SU-DHL-6 (cell line): ENCODE measurements around the gene MIDN.

Experiments
- H2AFZ ChIP-seq: fragments of 200-600 bp; sonication (generic); 2 replicates; pipeline ENCODE4 v1.6.1; 2014; ENCODE audit warnings: low read depth, mild to moderate bottlenecking, moderate library complexity, mixed read lengths, antibody characterized with exemption, low read length; ENCODE audit not compliant: severe bottlenecking
- H3F3A ChIP-seq: fragments of 200-600 bp; shearing (Covaris generic); 2 replicates; pipeline ENCODE4 v1.6.0; 2016; ENCODE audit warnings: antibody characterized with exemption, mild to moderate bottlenecking; ENCODE audit not compliant: insufficient read depth
- H3K27ac ChIP-seq: fragments of 200-600 bp; sonication (generic); 2 replicates; pipeline ENCODE4 v1.5.1; 2016; ENCODE audit warnings: low read depth, mild to moderate bottlenecking, low read length, moderate library complexity, mixed read lengths
- H3K27me3 ChIP-seq: fragments of 200-600 bp; sonication (generic), shearing (Covaris generic); 2 replicates; pipeline ENCODE4 v1.6.0; 2014; ENCODE audit warnings: mild to moderate bottlenecking, low read length
- H3K36me3 ChIP-seq: fragments of 200-600 bp; sonication (generic); 2 replicates; pipeline ENCODE4 v1.6.1; 2014; ENCODE audit warnings: mild to moderate bottlenecking, low read length, mixed read lengths
- H3K4me2 ChIP-seq: fragments of 300-600, 200-600 bp; shearing (Covaris generic), sonication (generic); 2 replicates; pipeline ENCODE4 v1.6.0; 2014; ENCODE audit warnings: low read length, low read depth, mild to moderate bottlenecking; ENCODE audit not compliant: poor library complexity, severe bottlenecking
- H3K4me3 ChIP-seq: fragments of 200-600 bp; sonication (generic); 2 replicates; pipeline ENCODE4 v1.5.1; 2014; ENCODE audit warnings: antibody characterized with exemption, low read length, mild to moderate bottlenecking, mixed read lengths; ENCODE audit not compliant: insufficient read depth, poor library complexity, severe bottlenecking
- H3K79me2 ChIP-seq: fragments of 200-600 bp; sonication (generic); 2 replicates; pipeline ENCODE4 v1.6.1; 2014; ENCODE audit warnings: mild to moderate bottlenecking, low read length, moderate library complexity; ENCODE audit not compliant: insufficient read depth
- H3K9ac ChIP-seq: fragments of 200-600 bp; sonication (generic); 2 replicates; pipeline ENCODE4 v1.7.0; 2014; ENCODE audit warnings: mild to moderate bottlenecking, low read length
- H3K9me2 ChIP-seq: fragments of 200-600 bp; sonication (generic); replicated peaks from 2 replicates; pipeline ENCODE4 v1.6.1; 2014; ENCODE audit warnings: low read length; ENCODE audit not compliant: insufficient read depth
- H3K9me3 ChIP-seq: fragments of 200-600 bp; sonication (generic); 2 replicates; pipeline ENCODE4 v1.6.1; 2014; ENCODE audit warnings: low read length, mixed read lengths; ENCODE audit not compliant: insufficient read depth
- H4K20me1 ChIP-seq: fragments of 200-600 bp; sonication (generic); 2 replicates; pipeline ENCODE4 v1.6.1; 2014; ENCODE audit warnings: low read depth, mild to moderate bottlenecking, antibody characterized with exemption, low read length, moderate library complexity, mixed read lengths
- EZH2phosphoT487 ChIP-seq: fragments of 200-600 bp; sonication (generic), shearing (Covaris generic); conservative IDR thresholded peaks from 2 replicates; pipeline ENCODE4 v1.6.1; 2018; ENCODE audit warnings: mild to moderate bottlenecking, antibody characterized with exemption, low read length, moderate library complexity, mixed read lengths
- TF ChIP-seq, protein P1 (sequence below): fragments of 200-600 bp; sonication (generic); IDR thresholded peaks from one replicate; pipeline ENCODE4 v1.5.1; 2017; ENCODE audit warnings: antibody characterized with exemption, mild to moderate bottlenecking, low read length, moderate library complexity; ENCODE audit not compliant: insufficient read depth, poor library complexity, severe bottlenecking

The MIDN gene

DNA sequence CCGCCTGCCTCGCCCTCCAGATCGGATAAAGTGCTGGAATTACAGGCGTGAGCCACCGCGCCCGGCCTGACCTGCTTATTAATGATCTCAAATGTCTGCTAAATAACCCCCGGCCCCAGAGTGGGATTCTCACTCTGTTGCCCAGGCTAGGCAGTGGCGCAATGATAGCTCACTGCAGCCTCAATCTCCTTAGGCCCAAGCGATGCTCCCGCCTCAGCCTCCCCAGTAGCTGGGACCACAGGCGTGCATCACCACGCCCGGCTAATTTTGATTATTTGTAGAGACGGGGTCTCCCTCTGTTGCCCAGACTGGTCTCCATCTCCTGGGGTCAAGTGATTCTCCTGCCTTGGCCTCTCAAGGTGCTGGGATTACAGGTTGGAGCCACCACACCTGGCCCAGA lies 7.5 kb upstream of the MIDN start:
- no peaks in the 10 kb centered on the region for H3K9me3 ChIP-seq
- TF ChIP-seq, protein P1, sequence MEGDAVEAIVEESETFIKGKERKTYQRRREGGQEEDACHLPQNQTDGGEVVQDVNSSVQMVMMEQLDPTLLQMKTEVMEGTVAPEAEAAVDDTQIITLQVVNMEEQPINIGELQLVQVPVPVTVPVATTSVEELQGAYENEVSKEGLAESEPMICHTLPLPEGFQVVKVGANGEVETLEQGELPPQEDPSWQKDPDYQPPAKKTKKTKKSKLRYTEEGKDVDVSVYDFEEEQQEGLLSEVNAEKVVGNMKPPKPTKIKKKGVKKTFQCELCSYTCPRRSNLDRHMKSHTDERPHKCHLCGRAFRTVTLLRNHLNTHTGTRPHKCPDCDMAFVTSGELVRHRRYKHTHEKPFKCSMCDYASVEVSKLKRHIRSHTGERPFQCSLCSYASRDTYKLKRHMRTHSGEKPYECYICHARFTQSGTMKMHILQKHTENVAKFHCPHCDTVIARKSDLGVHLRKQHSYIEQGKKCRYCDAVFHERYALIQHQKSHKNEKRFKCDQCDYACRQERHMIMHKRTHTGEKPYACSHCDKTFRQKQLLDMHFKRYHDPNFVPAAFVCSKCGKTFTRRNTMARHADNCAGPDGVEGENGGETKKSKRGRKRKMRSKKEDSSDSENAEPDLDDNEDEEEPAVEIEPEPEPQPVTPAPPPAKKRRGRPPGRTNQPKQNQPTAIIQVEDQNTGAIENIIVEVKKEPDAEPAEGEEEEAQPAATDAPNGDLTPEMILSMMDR: no peak
- no peak for TF ChIP-seq EZH2phosphoT487
- H3K9me2 ChIP-seq: no peaks in the 10 kb centered on the region
- H3F3A ChIP-seq: peaks cover 32% of the 10 kb centered on the region
- H4K20me1 ChIP-seq: no peaks in the 10 kb centered on the region
- H3K4me2 ChIP-seq: peak overlapping the region; percentile 59
- peak overlapping the region; percentile 99 for H3K9ac ChIP-seq
- H3K27ac ChIP-seq: peak overlapping the region; percentile 69
- peaks cover 11% of the 10 kb centered on the region; the same call in 1 of the 2 replicates for H3K79me2 ChIP-seq
- peak overlapping the region; percentile 25 for H3K4me3 ChIP-seq
- no peaks in the 10 kb centered on the region for H3K36me3 ChIP-seq
- H3K27me3 ChIP-seq: no peaks in the 10 kb centered on the region
- peak overlapping the region; percentile 42 for H2AFZ ChIP-seq

DNA sequence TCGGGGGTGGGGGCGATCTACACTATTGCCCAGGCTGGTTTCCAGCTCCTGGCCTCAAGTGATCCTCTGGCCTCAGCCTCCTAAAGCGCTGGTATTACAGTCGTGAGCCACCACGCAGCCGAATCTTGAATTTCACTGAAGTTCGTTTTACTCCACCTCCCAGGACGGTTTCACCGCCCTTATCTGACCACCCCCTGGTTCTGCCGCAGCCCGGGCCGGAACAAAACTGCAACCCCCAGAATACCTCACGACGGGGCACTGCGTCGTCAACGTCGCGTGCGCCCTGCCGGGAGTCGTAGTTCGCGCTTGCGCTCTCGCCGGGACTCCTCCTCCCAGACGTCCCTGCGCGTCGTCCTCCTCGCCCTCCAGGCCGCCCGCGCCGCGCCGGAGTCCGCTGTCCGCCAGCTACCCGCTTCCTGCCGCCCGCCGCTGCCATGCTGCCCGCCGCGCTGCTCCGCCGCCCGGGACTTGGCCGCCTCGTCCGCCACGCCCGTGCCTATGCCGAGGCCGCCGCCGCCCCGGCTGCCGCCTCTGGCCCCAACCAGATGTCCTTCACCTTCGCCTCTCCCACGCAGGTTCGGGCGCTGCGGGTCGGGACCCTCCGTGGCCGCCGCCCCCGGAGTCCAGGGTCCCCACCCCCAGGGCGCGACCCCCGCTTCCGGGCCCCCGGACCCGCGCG lies 6.8 kb upstream of the MIDN start, which contains the start of gene ATP5F1D:
Gene ATP5F1D (plus strand): TSS at position 335 of the 679 bp plus-strand sequence. CDS start 100 bp downstream, at position 435.
- Histone ChIP-seq H4K20me1 (no peaks in the 10 kb centered on the region), H3K36me3 (no peaks in the 10 kb centered on the region), H3K4me3 (peak within 1 kb of the TSS; percentile 75), H3K79me2 (peaks cover 11% of the 10 kb centered on the region; the same call in 1 of the 2 replicates), H3F3A (peaks cover 32% of the 10 kb centered on the region), H3K4me2 (peak within 1 kb of the TSS; percentile 84), H3K27me3 (no peaks in the 10 kb centered on the region), H3K9me3 (no peaks in the 10 kb centered on the region), H3K27ac (peak within 1 kb of the TSS; percentile 69), H3K9me2 (no peaks in the 10 kb centered on the region), H2AFZ (peak within 1 kb of the TSS; percentile 42), H3K9ac (peak within 1 kb of the TSS; percentile 99)
- TF ChIP-seq, protein P1: no peak
- no peak for TF ChIP-seq EZH2phosphoT487

DNA sequence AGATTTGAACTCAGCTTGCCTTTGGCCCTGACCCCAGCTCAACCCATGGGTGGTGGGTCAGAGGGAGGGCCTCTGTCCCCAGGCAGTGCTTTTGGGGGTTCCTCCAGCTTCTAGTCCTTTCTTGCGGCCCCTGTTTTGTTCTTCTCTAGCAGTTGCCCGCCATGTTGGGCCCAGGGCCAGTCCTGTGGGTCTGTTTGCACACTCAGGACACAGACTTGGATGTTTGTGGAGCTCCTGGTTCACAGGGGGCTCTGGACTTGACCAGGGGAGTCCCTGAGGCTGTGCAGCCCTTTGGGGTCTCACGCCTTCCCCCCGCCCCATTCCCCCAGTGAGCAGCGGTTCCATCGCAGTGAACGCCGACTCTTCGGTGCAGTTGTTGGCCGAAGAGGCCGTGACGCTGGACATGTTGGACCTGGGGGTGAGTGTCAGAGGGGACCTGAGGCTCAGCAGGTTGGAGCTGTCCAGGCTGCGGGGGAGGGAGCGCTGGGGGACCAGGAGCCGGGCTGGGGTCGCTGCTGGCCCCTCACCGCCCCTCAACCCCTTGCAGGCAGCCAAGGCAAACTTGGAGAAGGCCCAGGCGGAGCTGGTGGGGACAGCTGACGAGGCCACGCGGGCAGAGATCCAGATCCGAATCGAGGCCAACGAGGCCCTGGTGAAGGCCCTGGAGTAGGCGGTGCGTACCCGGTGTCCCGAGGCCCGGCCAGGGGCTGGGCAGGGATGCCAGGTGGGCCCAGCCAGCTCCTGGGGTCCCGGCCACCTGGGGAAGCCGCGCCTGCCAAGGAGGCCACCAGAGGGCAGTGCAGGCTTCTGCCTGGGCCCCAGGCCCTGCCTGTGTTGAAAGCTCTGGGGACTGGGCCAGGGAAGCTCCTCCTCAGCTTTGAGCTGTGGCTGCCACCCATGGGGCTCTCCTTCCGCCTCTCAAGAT lies 4.4 kb upstream of the MIDN start:
- Histone ChIP-seq H3F3A (peaks cover 31% of the 10 kb centered on the region), H3K9me2 (no peaks in the 10 kb centered on the region), H3K36me3 (no peaks in the 10 kb centered on the region), H4K20me1 (no peaks in the 10 kb centered on the region), H3K4me2 (peak overlapping the region; percentile 84), H3K79me2 (peaks cover 11% of the 10 kb centered on the region; the same call in 1 of the 2 replicates), H3K27ac (peak overlapping the region; percentile 66), H3K27me3 (no peaks in the 10 kb centered on the region), H2AFZ (no peak overlapping the region), H3K9me3 (no peaks in the 10 kb centered on the region), H3K4me3 (peak overlapping the region; percentile 18), H3K9ac (peak overlapping the region; percentile 53)
- no peak for TF ChIP-seq EZH2phosphoT487
- TF ChIP-seq, protein P1: peak; percentile 84
